Heart left ventricle (tissue), 16 donors: ENCODE results near the gene MCF2L. TPM values are rescaled to one million over a fixed set of nuclear protein-coding genes. Genes with fewer than 3 reads are reported as not detected.

Experiments
- ATAC-seq, 4 donors: fragments of 200-7000 bp; cut with Tn5 transposase; one replicate each; pipeline ENCODE4 v1.9.1; 2020 to 2022; ENCODE audit warnings: moderate library complexity in 4 of 4, mild to moderate bottlenecking in 3 of 4, moderate number of reproducible peaks in 1 of 4
- DNase-seq, 5 donors: peaks; one replicate each; pipeline ENCODE4 v3.0.0-alpha.2; 2020
- H3K27ac ChIP-seq, 12 donors: fragments of 200-600 bp; sonication (generic) in 4 of 12; one replicate each; pipeline versions ENCODE4 v1.5.0 to v1.8.0; 2016 to 2022; ENCODE audit warnings: mild to moderate bottlenecking in 2 of 12
- H3K27me3 ChIP-seq, 9 donors: fragments of 200-600 bp; sonication (generic) in 2 of 9; one replicate each; pipeline versions ENCODE4 v1.5.1 to v1.8.0; 2016 to 2022; ENCODE audit warnings: mild to moderate bottlenecking in 3 of 9
- H3K36me3 ChIP-seq, 9 donors: fragments of 200-600 bp; sonication (generic) in 2 of 9; one replicate each; pipeline versions ENCODE4 v1.5.0 to v1.8.0; 2018 to 2022; ENCODE audit warnings: mild to moderate bottlenecking in 2 of 9
- H3K4me1 ChIP-seq, 12 donors: fragments of 200-600 bp; sonication (generic) in 4 of 12; one replicate each; pipeline versions ENCODE4 v1.5.0 to v1.8.0; 2016 to 2022; ENCODE audit warnings: mild to moderate bottlenecking in 3 of 12
- H3K4me3 ChIP-seq, 12 donors: fragments of 200-600 bp; sonication (generic) in 4 of 12; one replicate each; pipeline versions ENCODE4 v1.5.0 to v1.8.0; 2017 to 2022; ENCODE audit warnings: mild to moderate bottlenecking in 9 of 12, moderate library complexity in 4 of 12
- H3K9me3 ChIP-seq, 12 donors: fragments of 200-600 bp; sonication (generic) in 4 of 12; one replicate each; pipeline versions ENCODE4 v1.5.0 to v1.8.0; 2016 to 2022; ENCODE audit warnings: mild to moderate bottlenecking in 1 of 12
- CTCF ChIP-seq, 12 donors: fragments of 200-600 bp; sonication (generic) in 4 of 12; IDR thresholded peaks; one replicate each; pipeline versions ENCODE4 v1.5.0 to v1.8.0; 2018 to 2022; ENCODE audit warnings: antibody characterized with exemption in 12 of 12, mild to moderate bottlenecking in 5 of 12
- POLR2A ChIP-seq, 2 donors: fragments of 450-650 bp; IDR thresholded peaks; one replicate each; pipeline ENCODE4 v1.6.1; 2017; ENCODE audit warnings: antibody characterized with exemption in 2 of 2, mild to moderate bottlenecking in 2 of 2, moderate library complexity in 2 of 2
- WGBS, 4 donors: extraction: QIAGEN DNeasy Blood & Tissue Kit in 2 of 4; methylation state at CpG; one replicate each; pipeline versions ENCODE4 v1.1.5 to v1.1.7; 2013 to 2018; 5-methylcytosine and 5-hydroxymethylcytosine counted together
- intact Hi-C, 10 donors: fragments of 100-400 bp; cut with DNase I; formaldehyde crosslinking; loops; one replicate each; pipeline versions ENCODE4 v1.11.1 to v1.14.2; 2022
- polyA plus RNA-seq, 2 donors: library from polyadenylated mRNA; stranded (reverse); fragments of 200-250 nt; gene quantifications; one replicate each; pipeline ENCODE4 v1.2.3, GENCODE V29; 2013
- total RNA-seq, 9 donors: library from RNA; depleted of rRNA in 2 of 9; stranded (reverse); fragments of >200 nt in 2 of 9; fragmentation: NEBNext Ultra II Directional in 3 of 9; extraction: Animal tissue kit (Norgen Biotek cat#: 25700) in 3 of 9; gene quantifications; one replicate each; pipeline versions ENCODE4 v1.1.0 to v1.2.4, GENCODE V29; 2016 to 2023
- donor health status: ischemic (EF 13 %, LVEDD 7.1; RV severe dilation, severe dysfunction).
- donor health status: healthy with polysubstance abuse.
- donor health status: DM: no; HTN: yes; CAD: no.
- donor health status: DM: no; HTN: no; CAD: no.
- donor health status: ischemic (EF 25% LVEDD 6.9; RV normal size, moderate dysfunction).
- donor health status: ischemic (EF 25% LVEDD 5.7; RV mildly dilated, moderate dysfunction).
- donor health status: healthy.
- donor health status: DM: yes; HTN: yes; CAD: no.
- donor health status: ischemic (EF 35%, LVEDD 5.7; RV mildly dilated, moderate dysfunction).
- donor health status: nonischemic (EF 11% LVEDD 7.7; RV severe dilation, severe dysfunction).
- donor health status: DM: yes; HTN: yes; CAD: no.
- donor health status: PGD.
- donor health status: ischemic (EF 29% LVEDD 5.4; RV normal size, mild dysfunction).
- donor health status: nonischemic (EF 23%, LVEDD 6.1; RV moderate dilation, normal function).

Gene MCF2L
- total and polyA plus RNA-seq, 11 donors: 26.0 to 61.0 (median 42.7) TPM

DNA sequence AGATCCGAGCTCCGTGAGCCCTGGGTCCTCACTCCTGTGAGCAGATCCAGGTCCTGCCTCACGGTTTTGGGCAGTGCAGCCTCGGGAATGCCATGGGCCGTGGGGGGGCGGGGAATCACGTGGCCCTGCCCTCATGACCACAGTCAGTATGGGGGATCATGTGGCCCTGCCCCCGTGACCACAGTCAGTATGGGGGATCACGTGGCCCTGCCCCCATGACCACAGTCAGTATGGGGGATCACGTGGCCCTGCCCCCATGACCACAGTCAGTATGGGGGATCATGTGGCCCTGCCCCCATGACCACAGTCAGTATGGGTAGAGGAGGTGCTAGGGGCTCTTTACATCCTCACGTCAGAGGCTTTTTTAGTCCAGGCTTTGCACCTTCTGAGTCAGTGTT, 72.3 kb downstream of the MCF2L start:
- H3K4me3 ChIP-seq: no peak overlapping the region
- no peaks in the 10 kb centered on the region for H3K27me3 ChIP-seq
- intact Hi-C loops: no loop called here
- H3K9me3 ChIP-seq: peaks cover 0 to 2% (median 0%) of the 10 kb centered on the region in 12 donors
- peak in 1 of 5 donors; percentile 54 for DNase-seq
- ATAC-seq: peak in 1 of 4 donors; percentile 14
- peaks cover 0 to 6% (median 2%) of the 10 kb centered on the region in 9 donors for H3K36me3 ChIP-seq
- no peak for TF ChIP-seq POLR2A (IDR thresholded peaks at IDR 0.05)
- TF ChIP-seq CTCF (IDR thresholded peaks at IDR 0.05): no peak
- 81 to 85% (median 83%) methylated on average over 4 to 11 of the region's 11 CpGs for WGBS, 4 donors
- no peak overlapping the region for H3K27ac ChIP-seq
- H3K4me1 ChIP-seq: peaks cover 0 to 21% (median 11%) of the 10 kb centered on the region in 12 donors

DNA sequence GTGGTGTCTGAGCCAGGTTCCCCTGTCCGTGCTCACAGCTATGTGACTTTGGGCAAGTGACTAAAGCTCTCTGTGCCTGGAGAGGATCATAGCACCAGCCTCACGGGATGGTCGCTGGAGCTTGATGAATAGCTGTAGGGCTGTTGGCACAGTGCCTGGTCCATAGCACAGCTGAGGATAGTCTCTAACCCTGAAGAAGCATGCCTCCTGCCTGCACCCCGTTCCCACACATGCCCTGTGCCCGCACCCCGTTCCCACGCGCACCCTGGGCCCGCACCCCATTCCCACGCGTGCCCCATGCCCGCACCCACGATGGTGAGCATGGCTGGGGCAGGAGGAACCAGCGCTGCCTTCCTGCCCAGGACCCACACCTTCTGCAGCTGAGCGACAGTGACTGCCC, 72.9 kb downstream of the MCF2L start:
- H3K4me3 ChIP-seq: no peak overlapping the region
- no peak for TF ChIP-seq POLR2A (IDR thresholded peaks at IDR 0.05)
- TF ChIP-seq CTCF (IDR thresholded peaks at IDR 0.05): no peak
- 71 to 85% (median 82%) methylated on average over 14 to 15 of the region's 15 CpGs for WGBS, 4 donors
- H3K4me1 ChIP-seq: peaks cover 0 to 22% (median 10%) of the 10 kb centered on the region in 12 donors
- peaks cover 0 to 10% (median 4%) of the 10 kb centered on the region in 9 donors for H3K36me3 ChIP-seq
- peak in 1 of 5 donors; percentile 56 for DNase-seq
- no peaks in the 10 kb centered on the region for H3K27me3 ChIP-seq
- intact Hi-C loops: no loop called here
- H3K27ac ChIP-seq: no peak overlapping the region
- H3K9me3 ChIP-seq: peaks cover 0 to 2% (median 0%) of the 10 kb centered on the region in 12 donors
- peak in 1 of 4 donors; percentile 4 for ATAC-seq

DNA sequence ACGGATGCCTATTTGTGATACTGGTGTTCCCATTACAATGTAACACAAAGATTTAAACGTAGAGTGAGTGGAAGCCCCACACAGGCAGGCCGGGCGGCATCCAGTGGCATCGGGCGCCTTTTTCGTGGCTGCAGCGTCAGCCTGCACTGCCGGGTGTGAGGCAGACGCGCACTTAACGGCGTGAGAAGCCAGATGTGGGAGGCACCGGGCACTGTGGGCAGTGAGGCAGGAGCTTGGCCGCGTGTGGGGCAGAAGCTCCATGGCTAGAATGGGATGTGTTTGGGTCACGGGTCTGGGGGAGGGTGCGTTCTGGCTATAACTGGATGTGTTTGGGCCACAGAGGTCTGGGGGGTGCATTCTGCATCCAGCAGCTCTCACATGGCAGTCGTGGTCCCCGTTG, 73.4 kb downstream of the MCF2L start:
- peaks cover 0 to 25% (median 10%) of the 10 kb centered on the region in 12 donors for H3K4me1 ChIP-seq
- H3K4me3 ChIP-seq: no peak overlapping the region
- H3K27me3 ChIP-seq: no peaks in the 10 kb centered on the region
- H3K36me3 ChIP-seq: peaks cover 0 to 15% (median 4%) of the 10 kb centered on the region in 9 donors
- no peak for TF ChIP-seq CTCF (IDR thresholded peaks at IDR 0.05)
- no peak for TF ChIP-seq POLR2A (IDR thresholded peaks at IDR 0.05)
- H3K27ac ChIP-seq: no peak overlapping the region
- DNase-seq: peak in 1 of 5 donors; percentile 62
- no peak for ATAC-seq
- WGBS, 4 donors: 90 to 94% (median 93%) methylated on average over 20 of the region's 20 CpGs
- H3K9me3 ChIP-seq: peaks cover 0 to 2% (median 0%) of the 10 kb centered on the region in 12 donors
- intact Hi-C loops: no loop called here

DNA sequence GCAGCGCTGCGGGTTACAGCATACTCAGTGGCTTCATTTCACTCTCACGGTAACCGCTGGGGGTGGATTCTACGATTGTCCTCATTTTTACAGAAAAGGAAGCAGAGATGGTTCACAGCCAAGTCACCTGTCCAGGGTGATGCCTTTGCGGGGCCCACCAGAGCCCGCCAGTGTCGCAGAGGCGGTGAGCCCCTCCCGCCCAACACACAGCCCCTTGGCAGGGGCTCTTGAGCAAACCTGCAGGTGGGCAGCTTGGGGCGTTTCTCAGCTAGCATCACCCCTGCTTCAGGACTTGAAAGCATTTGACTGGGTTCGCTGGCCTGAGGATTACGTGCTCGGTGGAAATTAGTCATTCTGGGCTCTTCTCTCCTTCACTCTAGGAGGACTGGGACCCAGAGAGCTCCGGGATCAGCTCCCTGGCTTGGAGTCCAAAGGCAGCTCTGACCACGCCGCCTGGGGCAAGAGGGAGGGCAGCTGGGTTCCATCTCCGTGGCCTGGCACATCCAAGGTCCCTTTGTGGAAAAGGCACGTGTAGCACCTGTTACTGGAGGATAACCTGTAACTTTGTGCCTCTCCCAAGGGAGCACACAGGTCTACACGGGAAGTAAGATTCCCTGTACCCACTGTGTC, 74.1 kb downstream of the MCF2L start:
- Histone ChIP-seq H3K9me3 (no peaks in the 10 kb centered on the region), H3K27ac (no peak overlapping the region), H3K4me3 (no peak overlapping the region), H3K4me1 (peaks cover 0 to 25% (median 10%) of the 10 kb centered on the region in 12 donors), H3K27me3 (no peaks in the 10 kb centered on the region), H3K36me3 (peaks cover 0 to 18% (median 4%) of the 10 kb centered on the region in 9 donors)
- TF ChIP-seq CTCF (IDR thresholded peaks at IDR 0.05) (no peak), POLR2A (IDR thresholded peaks at IDR 0.05) (no peak)
- ATAC-seq (no peak), DNase-seq (peak in 1 of 5 donors; percentile 26)
- WGBS, 4 donors: 80 to 89% (median 86%) methylated on average over 20 of the region's 20 CpGs
- intact Hi-C loops: no loop called here
